A673 (cell line): Measurements from ENCODE around the gene KRT8.

Experiments
- CTCF ChIP-seq: fragments of 300-800, 200-600 bp; sonication (generic); conservative IDR thresholded peaks from 2 replicates; pipeline ENCODE4 v1.5.1; 2017; ENCODE audit warnings: low read depth, mild to moderate bottlenecking, antibody characterized with exemption, low read length, moderate library complexity, mixed read lengths
- EZH2 ChIP-seq: fragments of 200-600 bp; sonication (generic); IDR thresholded peaks from 2 replicates; pipeline ENCODE4 v1.6.1; 2017; ENCODE audit warnings: borderline replicate concordance, low read depth, mild to moderate bottlenecking, mixed read lengths, antibody characterized with exemption, low read length; ENCODE audit not compliant: poor library complexity, severe bottlenecking

GRCh38 chr12:52896190-52897100 lies 8.4 kb downstream of the KRT8 start:
- TF ChIP-seq EZH2 (no peak), CTCF (no peak)
